HUES64 (cell line): ENCODE measurements around the gene HEBP1.

Experiments used
- H3K27ac ChIP-seq: 2 replicates; pipeline ENCODE4 v1.7.0; 2013; ENCODE audit warnings: low read depth, low read length, inconsistent platforms
- H3K27me3 ChIP-seq: 2 replicates; pipeline ENCODE4 v1.6.1; 2013; ENCODE audit warnings: mild to moderate bottlenecking, low read length; ENCODE audit not compliant: insufficient read depth
- H3K36me3 ChIP-seq: 2 replicates; pipeline ENCODE4 v1.6.1; 2013; ENCODE audit warnings: mild to moderate bottlenecking, low read length; ENCODE audit not compliant: insufficient read depth
- H3K4me1 ChIP-seq: 2 replicates; pipeline ENCODE4 v1.6.1; 2013; ENCODE audit warnings: mild to moderate bottlenecking, low read length, moderate library complexity; ENCODE audit not compliant: insufficient read depth
- H3K4me3 ChIP-seq: 2 replicates; pipeline ENCODE4 v1.5.1; 2013; ENCODE audit warnings: mild to moderate bottlenecking, low read length, moderate library complexity
- H3K9ac ChIP-seq: 2 replicates; pipeline ENCODE4 v1.6.1; 2013; ENCODE audit warnings: mild to moderate bottlenecking, low read depth, low read length
- H3K9me3 ChIP-seq: 2 replicates; pipeline ENCODE4 v1.6.1; 2013; ENCODE audit warnings: low read depth, low read length; ENCODE audit not compliant: insufficient read depth
- WGBS: fragments of 150-250, 120-280 bp; methylation state at CpG from one replicate; pipeline ENCODE4 v1.1.7; 2013; ENCODE audit warnings: missing lambda C conversion rate; 5-methylcytosine and 5-hydroxymethylcytosine counted together

The HEBP1 gene

GRCh38 chr12:12933742-12934141 is 66.3 kb downstream of the HEBP1 start:
- Histone ChIP-seq H3K9me3 (no peaks in the 10 kb centered on the region), H3K4me1 (no peaks in the 10 kb centered on the region; the same call in 1 of the 2 replicates), H3K27ac (no peak overlapping the region), H3K36me3 (0 out of 2 replicates have a peak, but pooled peaks cover 10% of the 10 kb centered on the region), H3K27me3 (no peaks in the 10 kb centered on the region), H3K4me3 (no peak overlapping the region), H3K9ac (no peak overlapping the region)
- WGBS = 96% methylated on average over 4 of the region's 4 CpGs

DNA sequence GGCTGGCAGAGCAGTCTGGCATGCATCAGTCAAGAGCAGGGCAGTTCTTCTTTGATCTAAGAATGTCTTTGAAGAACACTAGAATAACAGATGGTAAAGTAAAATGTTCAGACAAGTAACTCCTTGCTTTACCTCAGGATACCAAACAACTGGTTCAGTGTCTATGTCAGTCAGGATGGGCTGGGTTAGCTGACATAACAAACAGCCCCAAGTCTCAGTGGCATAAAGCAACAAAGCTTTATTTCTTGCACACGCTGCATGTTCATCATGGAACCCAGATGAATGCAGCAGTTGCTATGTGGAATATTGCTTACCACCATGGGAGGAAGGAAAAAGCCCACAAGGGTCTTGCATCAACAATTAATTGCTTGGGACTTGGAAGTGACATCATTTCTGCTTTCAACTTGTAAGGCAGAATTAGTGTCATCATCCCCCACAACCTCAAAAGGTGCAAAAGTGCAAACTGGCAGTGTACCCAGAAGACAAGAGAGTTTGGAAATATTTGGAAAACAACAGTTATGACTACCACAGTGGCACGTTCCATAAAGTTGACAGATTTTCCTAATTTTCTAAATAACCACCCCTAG is 69.3 kb downstream of the HEBP1 start:
- Histone ChIP-seq H3K36me3 (0 out of 2 replicates have a peak, but pooled peaks cover 7% of the 10 kb centered on the region), H3K4me1 (no peaks in the 10 kb centered on the region; the same call in 1 of the 2 replicates), H3K9me3 (no peaks in the 10 kb centered on the region), H3K4me3 (no peak overlapping the region), H3K27ac (no peak overlapping the region), H3K27me3 (no peaks in the 10 kb centered on the region), H3K9ac (no peak overlapping the region)
- 97% methylated on average over 1 of the region's 2 CpGs for WGBS

GRCh38 chr12:12929696-12930095 is 70.4 kb downstream of the HEBP1 start:
- 94% methylated on average over 6 of the region's 6 CpGs for WGBS
- Histone ChIP-seq H3K9me3 (no peaks in the 10 kb centered on the region), H3K27me3 (no peaks in the 10 kb centered on the region), H3K27ac (no peak overlapping the region), H3K36me3 (0 out of 2 replicates have a peak, but pooled peaks cover 7% of the 10 kb centered on the region), H3K4me3 (no peak overlapping the region), H3K4me1 (no peaks in the 10 kb centered on the region; the same call in 1 of the 2 replicates), H3K9ac (no peak overlapping the region)

DNA sequence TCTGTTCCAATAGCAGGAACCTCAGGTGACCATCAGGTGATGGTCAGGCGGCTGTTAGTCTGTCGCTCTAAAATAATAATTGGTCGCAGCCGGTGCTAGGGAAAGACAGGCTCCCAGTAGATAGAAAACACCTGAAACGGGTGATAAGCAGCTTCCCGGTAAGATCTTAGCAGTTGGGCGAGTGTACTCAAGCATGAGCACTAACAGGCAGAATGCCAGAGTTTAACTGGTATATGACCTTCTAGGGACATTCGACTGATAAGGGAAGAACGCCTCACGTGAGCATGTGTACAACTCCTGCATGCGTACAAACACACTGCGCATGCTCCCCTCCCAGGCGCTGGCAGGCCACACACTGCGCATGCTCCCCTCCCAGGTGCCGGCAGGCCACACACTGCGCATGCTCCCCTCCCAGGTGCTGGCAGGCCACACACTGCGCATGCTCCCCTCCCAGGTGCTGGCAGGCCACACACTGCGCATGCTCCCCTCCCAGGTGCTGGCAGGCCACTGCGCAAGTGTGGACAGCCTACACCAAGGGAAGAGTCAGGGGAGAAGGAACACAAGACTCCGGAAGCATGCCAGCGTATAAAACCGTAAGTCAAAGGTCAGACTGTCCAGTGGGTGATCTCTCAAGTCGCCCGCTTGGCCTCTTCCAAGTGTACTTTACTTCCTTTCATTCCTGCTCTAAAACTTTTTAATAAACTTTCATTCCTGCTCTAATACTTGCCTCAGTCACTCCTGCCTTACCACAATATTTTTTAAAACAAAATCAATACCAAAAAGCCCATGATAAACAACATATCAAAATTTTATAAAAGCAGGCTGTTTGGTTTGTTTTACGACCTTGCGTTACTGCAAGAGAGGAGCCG is 72.6 kb downstream of the HEBP1 start:
- Histone ChIP-seq H3K27ac (no peak overlapping the region), H3K36me3 (0 out of 2 replicates have a peak, but pooled peaks cover 7% of the 10 kb centered on the region), H3K27me3 (no peaks in the 10 kb centered on the region), H3K9me3 (no peaks in the 10 kb centered on the region), H3K4me3 (peak overlapping the region; percentile 77), H3K9ac (peak overlapping the region; percentile 78), H3K4me1 (no peaks in the 10 kb centered on the region)
- WGBS = 39% methylated on average over 27 of the region's 27 CpGs

GRCh38 chr12:12926571-12927071 is 73.4 kb downstream of the HEBP1 start:
- no peak overlapping the region for H3K9ac ChIP-seq
- no peak overlapping the region for H3K27ac ChIP-seq
- H3K9me3 ChIP-seq = no peaks in the 10 kb centered on the region
- WGBS = 93% methylated on average over 18 of the region's 18 CpGs
- H3K36me3 ChIP-seq = 0 out of 2 replicates have a peak, but pooled peaks cover 7% of the 10 kb centered on the region
- no peaks in the 10 kb centered on the region for H3K27me3 ChIP-seq
- no peak overlapping the region for H3K4me3 ChIP-seq
- H3K4me1 ChIP-seq = no peaks in the 10 kb centered on the region

DNA sequence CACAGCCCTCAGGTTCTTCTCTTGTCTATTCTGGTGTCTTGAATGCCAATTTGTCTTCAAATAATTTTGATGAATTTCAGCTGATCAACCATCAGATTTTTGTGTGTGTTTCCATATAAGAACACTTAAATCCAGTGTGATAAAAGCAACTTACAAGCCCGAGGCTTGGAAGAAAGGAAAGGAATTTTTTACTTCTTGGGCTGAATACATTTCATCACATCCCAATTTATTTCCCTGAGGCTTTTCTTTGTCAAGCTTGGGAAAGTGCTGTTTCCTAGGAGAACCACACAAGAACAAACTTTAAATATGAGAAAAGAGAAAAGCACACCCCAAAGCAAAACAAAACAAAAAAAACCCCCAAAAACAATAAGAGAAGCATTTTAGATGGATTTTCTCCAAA is 74.7 kb downstream of the HEBP1 start:
- H3K4me3 ChIP-seq = no peak overlapping the region
- H3K4me1 ChIP-seq = no peaks in the 10 kb centered on the region
- no peak overlapping the region for H3K9ac ChIP-seq
- H3K27me3 ChIP-seq = no peaks in the 10 kb centered on the region
- WGBS = no CpG with 5 or more reads among the region's 1 CpG
- H3K9me3 ChIP-seq = no peaks in the 10 kb centered on the region
- H3K27ac ChIP-seq = no peak overlapping the region
- H3K36me3 ChIP-seq = 0 out of 2 replicates have a peak, but pooled peaks cover 7% of the 10 kb centered on the region
